Right lobe of liver (tissue), 4 donors: ENCODE results near the gene ENTPD8.

Experiments used
- POLR2A ChIP-seq: fragments of 450-650 bp; IDR thresholded peaks from one replicate; pipeline ENCODE4 v1.6.1; 2017; ENCODE audit warnings: antibody characterized with exemption, mild to moderate bottlenecking
- TF ChIP-seq, protein P1 (sequence below), 4 donors: fragments of 200-600 bp in 3 of 4; fragments of 450-650 bp in 1 of 4; IDR thresholded peaks; one replicate each; pipeline versions ENCODE4 v1.5.1 to v1.8.0; 2016 to 2022; ENCODE audit warnings: antibody characterized with exemption in 4 of 4, mild to moderate bottlenecking in 2 of 4
- donor health status: DM: no; HTN: no; CAD: no.
- donor health status: DM: no; HTN: no; CAD: no.
- donor health status: DM: no; HTN: yes; CAD: no.

DNA sequence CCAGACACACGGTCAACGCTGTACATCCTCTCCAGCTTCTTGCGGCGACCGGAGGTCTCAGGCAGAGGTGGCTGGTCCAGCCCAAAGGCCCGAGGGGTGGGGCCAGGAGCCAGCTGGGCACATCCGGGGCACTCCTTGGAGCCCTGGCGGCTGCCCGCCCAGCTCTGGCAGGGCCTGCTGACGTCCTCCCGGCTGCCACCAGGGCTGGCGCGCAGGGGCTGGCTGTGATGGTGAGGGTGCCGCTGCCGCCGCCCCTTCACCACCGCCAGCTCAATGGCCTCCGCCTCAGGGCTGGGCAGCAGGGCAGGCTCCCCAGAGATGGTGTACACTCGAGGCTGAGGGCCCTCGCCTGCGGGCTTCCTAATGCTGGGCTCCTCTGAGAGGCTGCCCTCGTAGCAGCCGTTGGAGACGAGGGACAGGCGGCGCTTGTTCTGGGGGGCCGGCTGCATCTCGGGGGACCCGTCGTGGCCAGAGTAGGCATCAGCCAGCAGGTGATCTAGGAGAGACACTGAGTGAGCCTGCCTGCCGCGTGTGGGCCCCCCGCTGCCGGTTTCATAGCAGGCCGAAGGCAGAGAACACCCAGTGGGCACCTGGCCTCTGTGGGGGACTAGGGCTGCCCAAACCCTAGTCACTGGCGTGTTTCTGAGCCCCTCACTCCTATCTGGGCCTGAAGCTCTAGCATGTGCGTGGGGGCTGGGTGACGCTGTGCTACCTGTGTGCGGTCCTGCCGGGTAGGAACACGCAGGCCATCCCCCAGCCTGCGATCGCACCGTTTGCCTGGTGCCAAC is 16.4 kb upstream of the ENTPD8 start:
- TF ChIP-seq, protein P1, sequence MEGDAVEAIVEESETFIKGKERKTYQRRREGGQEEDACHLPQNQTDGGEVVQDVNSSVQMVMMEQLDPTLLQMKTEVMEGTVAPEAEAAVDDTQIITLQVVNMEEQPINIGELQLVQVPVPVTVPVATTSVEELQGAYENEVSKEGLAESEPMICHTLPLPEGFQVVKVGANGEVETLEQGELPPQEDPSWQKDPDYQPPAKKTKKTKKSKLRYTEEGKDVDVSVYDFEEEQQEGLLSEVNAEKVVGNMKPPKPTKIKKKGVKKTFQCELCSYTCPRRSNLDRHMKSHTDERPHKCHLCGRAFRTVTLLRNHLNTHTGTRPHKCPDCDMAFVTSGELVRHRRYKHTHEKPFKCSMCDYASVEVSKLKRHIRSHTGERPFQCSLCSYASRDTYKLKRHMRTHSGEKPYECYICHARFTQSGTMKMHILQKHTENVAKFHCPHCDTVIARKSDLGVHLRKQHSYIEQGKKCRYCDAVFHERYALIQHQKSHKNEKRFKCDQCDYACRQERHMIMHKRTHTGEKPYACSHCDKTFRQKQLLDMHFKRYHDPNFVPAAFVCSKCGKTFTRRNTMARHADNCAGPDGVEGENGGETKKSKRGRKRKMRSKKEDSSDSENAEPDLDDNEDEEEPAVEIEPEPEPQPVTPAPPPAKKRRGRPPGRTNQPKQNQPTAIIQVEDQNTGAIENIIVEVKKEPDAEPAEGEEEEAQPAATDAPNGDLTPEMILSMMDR (IDR thresholded peaks at IDR 0.05) = no peak
- TF ChIP-seq POLR2A = no peak
